Measurements from ENCODE around the gene MAFG.
A peak's percentile ranks its signal among the peaks of the same experiment; 100 is the strongest.

DNA sequence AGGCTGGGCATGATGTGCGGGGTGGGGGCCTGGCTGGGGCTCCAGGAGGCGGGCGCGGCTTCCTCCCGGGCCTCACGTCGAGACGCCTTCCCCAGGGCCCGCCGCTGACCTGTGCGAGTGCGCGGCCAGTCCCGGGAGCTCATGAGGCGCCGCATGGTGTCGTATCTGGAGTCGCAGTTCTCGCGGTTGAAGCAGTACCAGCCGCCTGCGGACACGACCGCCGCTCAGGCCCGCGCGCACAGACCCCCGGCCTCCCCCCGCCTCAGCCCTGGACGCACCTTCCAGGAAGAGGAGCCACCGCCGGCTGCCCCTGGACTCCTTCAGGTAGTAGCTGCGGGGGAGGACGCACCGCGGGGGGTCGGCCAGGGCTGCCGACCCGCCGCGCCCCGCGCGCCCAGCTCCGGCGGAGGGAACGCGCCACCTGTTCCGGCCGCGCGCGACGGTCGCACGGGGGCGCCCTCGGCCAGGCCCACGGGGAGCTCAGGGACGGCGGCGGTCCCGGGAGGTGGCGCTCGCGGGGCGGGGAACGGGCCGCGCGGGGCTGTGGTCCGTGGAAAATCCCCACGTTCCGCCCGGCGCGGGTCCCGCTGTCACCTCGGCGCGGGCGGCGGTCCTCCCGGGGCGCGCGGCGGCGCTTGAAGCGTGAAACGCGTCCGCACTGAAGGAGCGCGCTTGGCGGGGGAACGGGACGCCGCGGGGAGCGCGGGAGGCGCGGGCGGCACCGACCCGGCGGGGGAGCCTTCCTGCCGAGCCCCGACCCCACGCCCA lies 32.0 kb upstream of the MAFG start:
- TF ChIP-seq YY1 (IDR thresholded peaks at IDR 0.05; ENCODE audit: insufficient read depth, insufficient read length) (no peak), ZNF274 (IDR thresholded peaks at IDR 0.05; ENCODE audit: low read depth, low read length) (no peak), SUZ12 (IDR thresholded peaks at IDR 0.05; ENCODE audit: extremely low read depth, insufficient read depth, insufficient read length) (peak; percentile 40)

All from NT2/D1 (cell line).